T-helper 1 cell treated with Interleukin-12 subunit alpha and Interleukin-12 subunit beta and Interleukin-4 antibody, amounts not matched to agents 30 μg/mL and 1 μg/mL, for 36 hours (primary cell): ENCODE data around the gene SMAD7.

Source experiments
- H3K27ac Mint-ChIP-seq: one replicate; pipeline ENCODE4 v1.8.0; 2021; ENCODE audit warnings: mild to moderate bottlenecking, mixed read lengths
- H3K27me3 Mint-ChIP-seq: one replicate; pipeline ENCODE4 v1.8.0; 2021; ENCODE audit warnings: low read depth, mixed read lengths
- H3K36me3 Mint-ChIP-seq: one replicate; pipeline ENCODE4 v1.8.0; 2021; ENCODE audit warnings: low read depth, mixed read lengths
- H3K4me1 Mint-ChIP-seq: one replicate; pipeline ENCODE4 v1.8.0; 2021; ENCODE audit warnings: low read depth, mixed read lengths
- H3K4me3 Mint-ChIP-seq: one replicate; pipeline ENCODE4 v1.8.0; 2021; ENCODE audit warnings: mild to moderate bottlenecking, moderate library complexity, mixed read lengths
- H3K9me3 Mint-ChIP-seq: one replicate; pipeline ENCODE4 v1.8.0; 2021; ENCODE audit warnings: mixed read lengths

Gene SMAD7

GRCh38 chr18:48937869-48938750, 12.7 kb downstream of the SMAD7 start:
- Mint-ChIP-seq H3K27me3 (no peaks in the 10 kb centered on the region), H3K4me3 (peak overlapping the region; percentile 12), H3K36me3 (peaks cover 48% of the 10 kb centered on the region), H3K4me1 (peaks cover 82% of the 10 kb centered on the region), H3K9me3 (no peaks in the 10 kb centered on the region), H3K27ac (peak overlapping the region; percentile 43)

GRCh38 chr18:48935433-48935774, 15.4 kb downstream of the SMAD7 start:
- H3K4me3 Mint-ChIP-seq, result no peak overlapping the region
- peaks cover 81% of the 10 kb centered on the region for H3K4me1 Mint-ChIP-seq
- no peaks in the 10 kb centered on the region for H3K27me3 Mint-ChIP-seq
- H3K9me3 Mint-ChIP-seq, result no peaks in the 10 kb centered on the region
- H3K36me3 Mint-ChIP-seq, result peaks cover 32% of the 10 kb centered on the region
- peak overlapping the region; percentile 87 for H3K27ac Mint-ChIP-seq

GRCh38 chr18:48934723-48935432, 15.9 kb downstream of the SMAD7 start:
- Mint-ChIP-seq H3K27me3 (no peaks in the 10 kb centered on the region), H3K27ac (peak overlapping the region; percentile 87), H3K9me3 (no peaks in the 10 kb centered on the region), H3K4me1 (peaks cover 80% of the 10 kb centered on the region), H3K4me3 (peak overlapping the region; percentile 68), H3K36me3 (peaks cover 32% of the 10 kb centered on the region)

GRCh38 chr18:48934415-48934722, 16.4 kb downstream of the SMAD7 start:
- Mint-ChIP-seq H3K4me1 (peaks cover 79% of the 10 kb centered on the region), H3K4me3 (peak overlapping the region; percentile 63), H3K9me3 (no peaks in the 10 kb centered on the region), H3K36me3 (peaks cover 32% of the 10 kb centered on the region), H3K27me3 (no peaks in the 10 kb centered on the region), H3K27ac (peak overlapping the region; percentile 82)

- no peaks in the 10 kb centered on the region for H3K27me3 Mint-ChIP-seq
- H3K36me3 Mint-ChIP-seq, result peaks cover 32% of the 10 kb centered on the region
- H3K27ac Mint-ChIP-seq, result peak overlapping the region; percentile 84
Observed at GRCh38 chr18:48933578-48934414, 17.0 kb downstream of the SMAD7 start.

GRCh38 chr18:48932822-48933510, 17.8 kb downstream of the SMAD7 start:
- peak overlapping the region; percentile 84 for H3K27ac Mint-ChIP-seq
- peak overlapping the region; percentile 51 for H3K4me3 Mint-ChIP-seq
- H3K27me3 Mint-ChIP-seq, result no peaks in the 10 kb centered on the region
- H3K36me3 Mint-ChIP-seq, result peaks cover 28% of the 10 kb centered on the region
- H3K9me3 Mint-ChIP-seq, result no peaks in the 10 kb centered on the region
- H3K4me1 Mint-ChIP-seq, result peaks cover 82% of the 10 kb centered on the region

More at GRCh38 chr18:48933578-48934414, 17.0 kb downstream of the SMAD7 start:
- H3K4me1 Mint-ChIP-seq, result peaks cover 83% of the 10 kb centered on the region
- no peaks in the 10 kb centered on the region for H3K9me3 Mint-ChIP-seq
- peak overlapping the region; percentile 63 for H3K4me3 Mint-ChIP-seq

- Mint-ChIP-seq H3K27ac (peak overlapping the region; percentile 84), H3K27me3 (no peaks in the 10 kb centered on the region), H3K36me3 (peaks cover 25% of the 10 kb centered on the region)
Observed at GRCh38 chr18:48932462-48932818, 18.3 kb downstream of the SMAD7 start.

GRCh38 chr18:48931680-48932461, 18.9 kb downstream of the SMAD7 start:
- H3K9me3 Mint-ChIP-seq, result no peaks in the 10 kb centered on the region

More at GRCh38 chr18:48932462-48932818, 18.3 kb downstream of the SMAD7 start:
- Mint-ChIP-seq H3K4me1 (peaks cover 81% of the 10 kb centered on the region), H3K4me3 (peak overlapping the region; percentile 51), H3K9me3 (no peaks in the 10 kb centered on the region)

GRCh38 chr18:48930926-48931325, 19.8 kb downstream of the SMAD7 start:
- no peak overlapping the region for H3K4me3 Mint-ChIP-seq
- peak overlapping the region; percentile 60 for H3K27ac Mint-ChIP-seq
- H3K36me3 Mint-ChIP-seq, result peaks cover 27% of the 10 kb centered on the region

More at GRCh38 chr18:48931680-48932461, 18.9 kb downstream of the SMAD7 start:
- Mint-ChIP-seq H3K4me1 (peaks cover 83% of the 10 kb centered on the region), H3K4me3 (peak overlapping the region; percentile 51), H3K36me3 (peaks cover 28% of the 10 kb centered on the region), H3K27ac (peak overlapping the region; percentile 84), H3K27me3 (no peaks in the 10 kb centered on the region)

GRCh38 chr18:48929941-48930713, 20.6 kb downstream of the SMAD7 start:
- Mint-ChIP-seq H3K4me3 (peak overlapping the region; percentile 82), H3K36me3 (peaks cover 21% of the 10 kb centered on the region), H3K27me3 (no peaks in the 10 kb centered on the region)

More at GRCh38 chr18:48930926-48931325, 19.8 kb downstream of the SMAD7 start:
- H3K9me3 Mint-ChIP-seq, result no peaks in the 10 kb centered on the region
- H3K4me1 Mint-ChIP-seq, result peaks cover 87% of the 10 kb centered on the region
- H3K27me3 Mint-ChIP-seq, result no peaks in the 10 kb centered on the region

GRCh38 chr18:48929212-48929612, 21.6 kb downstream of the SMAD7 start:
- no peaks in the 10 kb centered on the region for H3K27me3 Mint-ChIP-seq
- H3K27ac Mint-ChIP-seq, result peak overlapping the region; percentile 90

More at GRCh38 chr18:48929941-48930713, 20.6 kb downstream of the SMAD7 start:
- Mint-ChIP-seq H3K27ac (peak overlapping the region; percentile 81), H3K4me1 (peaks cover 90% of the 10 kb centered on the region), H3K9me3 (no peaks in the 10 kb centered on the region)

GRCh38 chr18:48928787-48929186, 22.0 kb downstream of the SMAD7 start:
- peaks cover 24% of the 10 kb centered on the region for H3K36me3 Mint-ChIP-seq
- H3K4me1 Mint-ChIP-seq, result peaks cover 91% of the 10 kb centered on the region
- H3K27me3 Mint-ChIP-seq, result no peaks in the 10 kb centered on the region
- peak overlapping the region; percentile 90 for H3K27ac Mint-ChIP-seq
- H3K4me3 Mint-ChIP-seq, result peak overlapping the region; percentile 82
- no peaks in the 10 kb centered on the region for H3K9me3 Mint-ChIP-seq

More at GRCh38 chr18:48929212-48929612, 21.6 kb downstream of the SMAD7 start:
- Mint-ChIP-seq H3K4me3 (peak overlapping the region; percentile 82), H3K9me3 (no peaks in the 10 kb centered on the region), H3K36me3 (peaks cover 24% of the 10 kb centered on the region), H3K4me1 (peaks cover 91% of the 10 kb centered on the region)
